ENCODE measurements around the gene PAPLN. TPM values are rescaled to one million over a fixed set of nuclear protein-coding genes. Genes with fewer than 3 reads are reported as not detected.

Gene PAPLN
- total RNA-seq, 1 donor from 2014 or later: 0.54 TPM

DNA sequence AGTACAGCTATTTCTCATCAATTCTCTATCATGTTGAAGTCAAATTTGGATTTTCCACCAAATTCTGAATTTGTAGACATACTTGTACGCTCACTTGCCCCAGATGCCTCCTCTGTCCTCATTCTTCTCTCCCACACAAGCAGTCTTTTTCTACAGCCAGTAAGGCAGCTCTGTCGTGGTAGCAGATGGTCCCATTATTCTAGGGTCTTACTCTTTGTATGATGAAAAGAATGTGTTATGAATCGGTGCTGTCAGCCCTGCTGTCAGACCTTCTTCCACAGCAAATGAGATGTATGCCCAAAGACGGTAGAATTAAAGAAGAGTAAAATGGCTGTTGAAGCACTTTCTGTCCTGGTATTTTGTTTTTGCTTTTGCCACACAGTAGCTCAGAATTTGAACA lies 17.2 kb upstream of the PAPLN start:
- Mint-ChIP-seq H3K4me3 (no peak overlapping the region), H3K27ac (no peak overlapping the region)
- intact Hi-C loops (cut with micrococcal nuclease): loop anchor here (2.0 kb wide), 1 partner anchor 53 kb away; no protein-coding TSS in a partner anchor

DNA sequence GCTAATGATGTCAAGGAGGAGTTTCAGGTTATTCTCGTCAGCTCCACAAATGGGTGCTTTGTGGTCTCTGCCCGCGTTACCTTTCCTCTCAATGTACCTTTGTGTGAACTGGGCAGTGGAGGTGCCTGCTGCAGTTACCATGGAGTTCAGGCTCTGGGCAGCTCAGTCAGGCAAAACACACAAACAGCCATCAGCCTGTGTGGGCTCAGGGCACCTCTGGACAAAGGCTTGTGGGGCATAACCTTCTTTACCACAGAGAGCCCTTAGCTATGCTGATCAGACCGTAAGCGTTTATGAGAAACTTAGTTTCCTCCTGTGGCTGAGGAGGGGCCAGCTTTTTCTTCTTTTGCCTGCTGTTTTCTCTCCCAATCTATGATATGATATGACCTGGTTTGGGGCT lies 16.7 kb upstream of the PAPLN start:
- no peak for DNase-seq
- intact Hi-C loops (cut with micrococcal nuclease): loop anchor here (2.0 kb wide), 1 partner anchor 54 kb away; no protein-coding TSS in a partner anchor
- no peaks in the 10 kb centered on the region for H3K27me3 Mint-ChIP-seq
- no peak overlapping the region for H3K4me3 Mint-ChIP-seq
- H3K4me1 Mint-ChIP-seq: peaks cover 23% of the 10 kb centered on the region
- no peaks in the 10 kb centered on the region for H3K9me3 Mint-ChIP-seq
- peaks cover 50% of the 10 kb centered on the region for H3K36me3 Mint-ChIP-seq (ENCODE audit: low read depth)
- peak overlapping the region; percentile 20 for H3K27ac Mint-ChIP-seq

More for the DNA sequence above, 17.2 kb upstream of the PAPLN start:
- no peaks in the 10 kb centered on the region for H3K9me3 Mint-ChIP-seq
- no peak for DNase-seq
- H3K27me3 Mint-ChIP-seq: no peaks in the 10 kb centered on the region
- H3K36me3 Mint-ChIP-seq (ENCODE audit: low read depth): peaks cover 51% of the 10 kb centered on the region
- H3K4me1 Mint-ChIP-seq: peaks cover 23% of the 10 kb centered on the region

DNA sequence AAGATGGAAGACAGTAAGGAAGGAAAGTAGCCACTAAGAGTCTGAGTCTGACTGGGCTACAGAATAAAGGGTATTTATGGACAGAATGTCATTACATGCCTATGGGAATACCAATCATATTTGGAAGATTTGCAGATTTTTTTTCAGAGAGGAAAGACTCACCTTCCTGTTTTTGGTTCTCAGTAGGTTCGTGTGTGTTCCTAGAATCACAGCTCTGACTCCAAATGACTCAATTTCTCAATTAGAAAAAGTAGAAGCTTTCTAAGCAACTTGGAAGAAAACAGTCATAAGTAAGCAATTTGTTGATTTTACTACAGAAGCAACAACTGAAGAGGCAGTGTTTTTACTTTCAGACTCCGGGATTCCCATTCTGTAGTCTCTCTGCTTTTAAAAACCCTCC lies 15.4 kb upstream of the PAPLN start:
- peaks cover 52% of the 10 kb centered on the region for H3K36me3 Mint-ChIP-seq (ENCODE audit: low read depth)
- no peak overlapping the region for H3K4me3 Mint-ChIP-seq
- peaks cover 23% of the 10 kb centered on the region for H3K4me1 Mint-ChIP-seq
- H3K27me3 Mint-ChIP-seq: no peaks in the 10 kb centered on the region
- intact Hi-C loops (cut with micrococcal nuclease): loop anchor here (2.0 kb wide), 1 partner anchor 55 kb away; no protein-coding TSS in a partner anchor
- H3K27ac Mint-ChIP-seq: peak overlapping the region; percentile 50
- H3K9me3 Mint-ChIP-seq: no peaks in the 10 kb centered on the region
- DNase-seq: no peak

DNA sequence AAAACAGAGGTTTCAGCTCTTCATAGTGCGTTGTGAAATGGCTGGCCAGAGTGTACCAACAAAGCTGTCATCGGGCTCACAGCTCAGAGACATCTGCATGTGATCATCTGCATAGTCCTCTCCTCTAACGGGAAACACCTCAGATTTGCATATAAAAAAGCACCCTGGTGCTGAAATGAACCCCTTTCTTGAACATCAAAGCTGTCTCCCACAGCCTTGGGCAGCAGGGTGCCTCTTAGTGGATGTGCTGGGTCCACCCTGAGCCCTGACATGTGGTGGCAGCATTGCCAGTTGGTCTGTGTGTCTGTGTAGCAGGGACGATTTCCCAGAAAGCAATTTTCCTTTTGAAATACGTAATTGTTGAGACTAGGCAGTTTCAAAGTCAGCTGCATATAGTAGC lies 14.3 kb upstream of the PAPLN start:
- intact Hi-C loops (cut with micrococcal nuclease): no loop called here
- no peak overlapping the region for H3K4me3 Mint-ChIP-seq
- peak overlapping the region; percentile 79 for H3K27ac Mint-ChIP-seq
- H3K36me3 Mint-ChIP-seq (ENCODE audit: low read depth): peaks cover 48% of the 10 kb centered on the region
- no peaks in the 10 kb centered on the region for H3K27me3 Mint-ChIP-seq
- H3K4me1 Mint-ChIP-seq: peaks cover 23% of the 10 kb centered on the region
- H3K9me3 Mint-ChIP-seq: no peaks in the 10 kb centered on the region
- DNase-seq: peak; percentile 68

DNA sequence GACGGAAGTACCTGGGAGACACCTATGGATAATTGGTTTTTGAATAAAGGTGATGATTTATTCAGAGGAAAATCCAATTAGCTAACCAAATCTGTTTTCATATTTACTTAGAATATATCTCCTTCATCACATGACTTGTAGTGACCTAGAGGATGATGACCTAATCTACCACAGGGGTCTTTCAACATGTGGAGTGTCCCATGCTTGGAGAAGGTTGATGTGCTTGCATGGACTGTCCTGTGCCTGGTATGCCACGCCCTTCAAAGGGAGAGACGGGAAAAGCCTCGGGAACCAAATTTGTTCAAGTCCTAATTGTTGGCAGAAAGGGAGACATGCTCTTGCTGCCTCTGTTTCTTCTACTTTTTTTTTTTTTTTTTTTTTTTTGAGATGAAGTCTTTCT lies 11.8 kb upstream of the PAPLN start:
- H3K27ac Mint-ChIP-seq: no peak overlapping the region
- H3K36me3 Mint-ChIP-seq (ENCODE audit: low read depth): peaks cover 27% of the 10 kb centered on the region
- intact Hi-C loops (cut with micrococcal nuclease): no loop called here
- no peak for DNase-seq
- peaks cover 23% of the 10 kb centered on the region for H3K4me1 Mint-ChIP-seq
- no peaks in the 10 kb centered on the region for H3K9me3 Mint-ChIP-seq
- H3K4me3 Mint-ChIP-seq: no peak overlapping the region
- no peaks in the 10 kb centered on the region for H3K27me3 Mint-ChIP-seq

DNA sequence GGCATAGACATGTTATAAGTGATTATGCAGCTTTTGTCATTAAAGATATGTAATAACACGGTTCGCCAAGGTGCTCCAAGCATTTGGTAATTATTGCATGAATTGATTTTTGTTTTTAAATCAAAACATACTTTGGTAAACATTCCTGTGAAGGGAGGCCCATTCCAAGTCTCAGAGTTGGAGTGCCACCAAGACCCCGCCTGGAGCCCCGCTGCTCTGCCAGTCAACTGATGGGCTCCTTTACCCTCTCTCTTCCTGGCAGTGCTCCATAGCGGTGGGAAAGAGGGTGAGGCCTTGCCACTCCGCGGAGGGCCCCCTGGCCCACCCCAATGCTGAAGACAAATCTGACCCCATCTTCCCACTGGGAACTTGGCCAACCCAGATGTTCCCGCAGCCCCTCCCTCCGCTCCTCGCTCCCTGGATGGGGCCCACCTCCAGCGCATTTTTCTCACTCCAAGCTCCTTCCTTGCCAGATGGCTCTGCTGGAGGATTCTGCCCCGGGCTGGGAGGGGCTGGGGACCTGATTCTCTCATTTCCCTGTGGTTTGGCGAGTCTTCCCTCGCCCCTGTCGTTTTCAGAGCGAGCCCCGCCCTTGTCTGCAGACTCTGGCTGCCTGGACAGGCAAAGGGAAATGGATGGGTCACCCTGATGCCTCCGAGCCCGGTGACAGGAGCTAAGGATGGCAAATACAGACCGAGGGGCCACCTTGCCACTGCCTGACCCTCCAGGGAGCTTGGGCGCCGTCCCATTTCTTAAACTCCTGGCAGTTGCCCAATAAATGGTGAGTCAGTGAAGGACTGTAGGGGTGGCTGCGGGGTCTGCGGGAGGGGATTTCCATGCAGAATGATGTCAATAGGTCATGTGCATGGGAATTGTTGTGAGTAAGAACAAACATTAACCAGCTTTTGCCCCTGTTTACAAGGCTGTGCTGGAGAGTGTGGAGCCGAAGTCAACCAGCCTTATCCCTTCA lies 9.2 kb upstream of the PAPLN start:
- DNase-seq: no peak
- Mint-ChIP-seq H3K4me1 (peaks cover 4% of the 10 kb centered on the region), H3K27me3 (peaks cover 8% of the 10 kb centered on the region), H3K4me3 (no peak overlapping the region), H3K36me3 (ENCODE audit: low read depth) (peaks cover 12% of the 10 kb centered on the region), H3K27ac (no peak overlapping the region), H3K9me3 (no peaks in the 10 kb centered on the region)
- intact Hi-C loops (cut with micrococcal nuclease): no loop called here

DNA sequence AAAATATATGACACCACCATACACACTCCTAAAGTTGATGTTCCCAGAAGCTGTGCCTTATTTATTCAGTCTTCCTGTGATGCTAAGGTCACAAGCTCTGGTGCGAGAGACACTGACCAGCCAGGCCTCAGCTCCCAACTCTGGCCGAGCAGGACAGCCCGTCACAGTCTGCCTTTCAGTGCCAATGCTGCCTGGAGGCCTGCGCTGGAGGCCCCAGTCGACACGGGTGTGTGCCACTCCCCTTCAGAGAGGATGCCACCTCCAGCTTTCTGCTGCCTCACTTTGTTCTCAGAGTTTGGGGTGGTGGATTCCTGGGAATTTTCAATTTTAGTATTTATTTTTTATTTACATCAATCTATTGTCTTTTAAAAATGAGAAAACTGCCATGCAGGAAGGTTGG lies 7.3 kb upstream of the PAPLN start:
- no peaks in the 10 kb centered on the region for H3K9me3 Mint-ChIP-seq
- H3K27ac Mint-ChIP-seq: no peak overlapping the region
- H3K4me1 Mint-ChIP-seq: no peaks in the 10 kb centered on the region
- intact Hi-C loops (cut with micrococcal nuclease): no loop called here
- peaks cover 27% of the 10 kb centered on the region for H3K27me3 Mint-ChIP-seq
- H3K4me3 Mint-ChIP-seq: no peak overlapping the region
- no peak for DNase-seq
- peaks cover 5% of the 10 kb centered on the region for H3K36me3 Mint-ChIP-seq (ENCODE audit: low read depth)

DNA sequence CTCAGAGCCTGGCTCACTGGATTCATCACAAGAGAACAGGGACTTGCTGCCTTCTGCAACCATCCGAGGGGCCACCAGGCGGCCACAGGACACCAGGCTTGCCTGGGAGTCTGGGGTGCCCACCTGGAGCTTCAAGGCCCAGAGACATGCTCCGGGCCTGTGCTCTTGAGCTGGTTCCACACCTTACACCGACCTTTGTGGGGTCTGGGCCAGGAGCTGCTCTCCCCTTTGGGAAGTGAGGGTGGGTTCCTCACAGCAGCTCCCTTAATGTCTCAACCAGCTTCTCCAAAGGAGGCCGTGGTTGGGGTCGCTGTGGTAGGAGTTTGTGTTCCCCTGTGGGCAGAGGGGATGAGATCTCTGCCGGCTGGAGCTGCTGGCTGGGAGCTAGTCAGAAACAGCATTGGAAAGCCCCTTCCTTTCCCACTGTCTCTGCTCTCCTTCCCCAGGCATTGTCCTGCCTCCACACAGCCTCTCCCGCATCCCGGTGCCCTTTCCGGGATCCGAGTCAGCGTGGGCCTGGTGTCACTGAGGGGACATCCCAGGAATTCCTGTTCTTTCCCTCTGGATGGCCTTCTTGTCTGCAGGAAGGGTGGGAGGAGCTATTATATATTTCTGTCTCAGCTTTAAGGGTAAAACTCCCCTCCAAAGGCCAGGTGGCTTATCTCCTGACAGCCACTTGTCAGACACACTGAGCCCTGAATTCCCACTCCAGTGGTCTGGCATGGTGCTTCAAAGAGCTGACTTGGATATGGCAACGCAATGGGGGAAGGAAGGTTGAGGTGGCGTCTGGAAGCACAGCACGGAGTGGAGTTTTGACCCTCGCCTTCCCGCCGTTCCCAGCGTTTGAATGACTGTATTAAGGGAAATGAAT lies 5.1 kb upstream of the PAPLN start:
- Mint-ChIP-seq H3K4me1 (peaks cover 9% of the 10 kb centered on the region), H3K4me3 (no peak overlapping the region), H3K36me3 (ENCODE audit: low read depth) (no peaks in the 10 kb centered on the region), H3K27ac (peak overlapping the region; percentile 35), H3K27me3 (peaks cover 48% of the 10 kb centered on the region), H3K9me3 (no peaks in the 10 kb centered on the region)
- DNase-seq: no peak
- intact Hi-C loops (cut with micrococcal nuclease): no loop called here

DNA sequence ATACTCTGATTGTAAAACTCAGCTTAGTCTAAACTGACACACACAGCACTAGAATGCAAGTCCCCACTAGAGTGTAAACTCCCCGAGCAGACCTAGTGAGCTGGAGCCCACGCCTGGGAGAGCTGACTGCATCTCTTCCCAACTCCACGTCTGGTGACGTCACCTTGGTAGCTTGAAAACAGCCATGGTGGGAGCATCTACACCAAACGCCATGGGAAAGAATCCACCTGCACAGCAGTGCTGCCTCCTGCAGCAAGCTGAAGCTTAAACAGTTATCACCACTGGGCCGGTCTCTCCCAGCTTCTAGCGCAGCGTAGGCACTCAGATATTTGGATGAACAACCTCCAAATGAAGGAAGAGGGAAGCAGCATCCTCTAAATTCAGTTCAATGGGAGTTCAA lies 4.3 kb upstream of the PAPLN start:
- intact Hi-C loops (cut with micrococcal nuclease): no loop called here

DNA sequence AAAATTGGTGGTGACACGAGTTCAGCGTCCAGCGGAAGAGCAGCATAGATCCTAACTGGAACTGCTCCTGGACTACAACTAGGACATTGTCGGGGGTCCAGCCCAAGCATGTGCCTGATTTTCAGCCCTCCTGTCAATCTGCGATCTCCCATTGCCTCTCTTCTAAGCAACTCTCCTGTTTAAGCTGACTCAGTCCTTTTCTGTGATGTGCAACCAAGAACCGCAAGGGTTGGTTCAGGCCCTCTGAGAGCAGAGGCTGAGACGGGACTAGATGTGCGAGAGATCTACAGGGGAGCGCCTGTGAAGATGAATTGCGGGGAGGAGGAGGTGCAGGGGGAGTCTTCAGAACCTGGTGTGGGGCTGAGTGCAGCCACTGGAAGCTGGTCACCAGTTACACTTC lies 3.7 kb upstream of the PAPLN start:
- no peak for DNase-seq
- Mint-ChIP-seq H3K4me3 (no peak overlapping the region), H3K9me3 (no peaks in the 10 kb centered on the region), H3K27ac (no peak overlapping the region), H3K36me3 (ENCODE audit: low read depth) (no peaks in the 10 kb centered on the region), H3K4me1 (peaks cover 11% of the 10 kb centered on the region), H3K27me3 (peaks cover 53% of the 10 kb centered on the region)
- intact Hi-C loops (cut with micrococcal nuclease): no loop called here

More for the DNA sequence above, 4.3 kb upstream of the PAPLN start:
- Mint-ChIP-seq H3K4me1 (peaks cover 9% of the 10 kb centered on the region), H3K9me3 (no peaks in the 10 kb centered on the region), H3K36me3 (ENCODE audit: low read depth) (no peaks in the 10 kb centered on the region), H3K27me3 (peaks cover 49% of the 10 kb centered on the region), H3K27ac (no peak overlapping the region), H3K4me3 (no peak overlapping the region)
- no peak for DNase-seq

DNA sequence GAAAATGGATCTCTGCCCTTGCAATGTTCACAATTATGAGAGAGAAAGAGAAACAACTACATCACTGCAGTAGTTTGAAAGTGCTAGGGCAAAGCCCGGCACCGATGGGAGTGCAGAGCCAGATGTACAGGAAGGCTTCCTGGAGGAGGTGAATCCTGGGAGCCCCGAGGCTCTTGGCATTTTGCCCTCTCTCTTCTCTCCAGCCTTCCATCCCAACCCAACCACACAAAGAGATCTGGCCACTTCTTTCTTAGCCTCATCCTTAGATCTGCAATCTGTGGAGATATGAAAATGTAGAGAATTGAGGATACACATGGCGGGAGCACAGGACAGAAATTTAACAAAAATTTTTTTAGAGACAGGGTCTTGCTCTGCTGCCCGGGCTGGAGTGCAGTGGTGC lies 3.3 kb upstream of the PAPLN start:
- Mint-ChIP-seq H3K27ac (no peak overlapping the region), H3K36me3 (ENCODE audit: low read depth) (no peaks in the 10 kb centered on the region), H3K4me1 (peaks cover 11% of the 10 kb centered on the region), H3K4me3 (no peak overlapping the region), H3K9me3 (no peaks in the 10 kb centered on the region), H3K27me3 (peaks cover 57% of the 10 kb centered on the region)
- DNase-seq: no peak
- intact Hi-C loops (cut with micrococcal nuclease): no loop called here

DNA sequence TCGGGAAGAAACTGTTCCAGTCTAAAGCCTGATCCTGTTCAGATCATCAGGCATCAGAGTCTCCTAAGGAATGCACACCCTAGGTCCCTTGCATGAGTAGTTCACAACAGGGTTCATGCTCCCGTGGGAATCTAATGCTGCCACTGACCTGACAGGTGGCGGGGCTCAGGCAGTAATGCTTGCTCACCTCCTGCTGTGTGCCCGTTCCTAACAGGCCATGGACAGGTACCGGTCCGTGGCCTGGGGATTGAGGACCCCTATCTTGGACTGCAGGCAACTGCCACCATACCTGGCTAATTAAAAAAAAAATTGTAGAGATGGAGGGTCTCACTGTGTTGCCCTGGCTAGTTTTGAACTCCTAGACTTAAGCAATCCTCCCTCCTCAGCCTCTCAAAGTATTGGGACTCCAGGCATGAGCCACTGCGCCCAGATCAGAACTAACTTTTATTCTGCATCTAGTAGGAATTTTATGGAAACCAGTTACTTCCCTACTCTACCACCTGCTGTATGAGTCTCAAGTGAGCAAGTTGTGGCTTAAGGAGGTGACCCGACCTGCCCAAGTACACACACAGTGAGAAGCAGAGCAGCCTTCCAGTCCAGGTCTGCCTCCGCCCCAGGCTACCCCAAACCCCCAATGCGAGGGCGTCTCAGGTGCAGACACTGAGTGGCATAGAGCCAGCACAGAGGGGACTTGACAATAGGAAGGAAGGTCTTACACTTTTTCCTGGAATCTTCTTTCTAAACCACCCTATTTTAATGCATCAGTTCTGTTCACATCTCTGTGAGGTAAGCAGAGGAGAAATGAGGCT lies 2.5 kb upstream of the PAPLN start:
- no peak overlapping the region for H3K27ac Mint-ChIP-seq
- intact Hi-C loops (cut with micrococcal nuclease): no loop called here
- DNase-seq: no peak
- H3K27me3 Mint-ChIP-seq: peaks cover 62% of the 10 kb centered on the region
- no peak overlapping the region for H3K4me3 Mint-ChIP-seq
- H3K36me3 Mint-ChIP-seq (ENCODE audit: low read depth): no peaks in the 10 kb centered on the region
- H3K4me1 Mint-ChIP-seq: peaks cover 11% of the 10 kb centered on the region
- H3K9me3 Mint-ChIP-seq: no peaks in the 10 kb centered on the region

DNA sequence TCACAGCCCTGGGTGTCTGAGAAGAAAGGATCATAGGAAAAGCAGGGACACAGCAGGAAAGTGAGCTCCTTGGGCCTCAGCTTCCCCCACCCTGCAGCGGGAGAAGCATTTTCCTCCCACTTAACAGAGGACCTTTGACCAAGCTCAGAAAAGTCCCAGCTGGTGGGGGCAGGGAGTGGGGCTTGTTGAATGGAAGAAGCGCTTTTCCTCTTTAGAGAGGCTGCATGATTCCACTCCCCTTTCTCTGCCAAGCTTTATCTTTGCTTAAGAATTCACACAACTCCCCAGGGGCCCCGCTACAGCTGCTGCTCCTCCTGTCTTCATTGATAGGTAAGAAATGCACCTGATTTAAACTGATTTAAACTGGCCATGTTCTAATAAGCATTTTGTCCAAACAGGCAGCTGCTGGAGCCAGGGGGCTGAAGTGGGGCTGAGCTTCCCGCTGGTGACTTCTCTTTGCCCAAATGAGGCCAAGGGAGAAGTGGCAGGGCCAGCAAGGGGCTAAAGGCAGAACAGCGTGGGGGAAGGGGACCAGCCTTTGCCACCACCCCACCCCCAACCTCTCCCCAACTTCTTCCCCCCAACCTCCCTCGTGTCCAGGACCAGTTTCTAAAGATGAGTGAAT lies 1.7 kb upstream of the PAPLN start:
- no peaks in the 10 kb centered on the region for H3K9me3 Mint-ChIP-seq

More for the DNA sequence above, 1.7 kb upstream of the PAPLN start:
- intact Hi-C loops (cut with micrococcal nuclease): no loop called here
- no peaks in the 10 kb centered on the region for H3K36me3 Mint-ChIP-seq (ENCODE audit: low read depth)
- H3K27me3 Mint-ChIP-seq: peaks cover 68% of the 10 kb centered on the region
- DNase-seq: no peak
- no peak overlapping the region for H3K27ac Mint-ChIP-seq
- peaks cover 11% of the 10 kb centered on the region for H3K4me1 Mint-ChIP-seq
- H3K4me3 Mint-ChIP-seq: no peak overlapping the region
